HTERT RPE-1 (cell line): ENCODE results near the gene RBM8A.

Experiments
- in situ Hi-C: fragments of 300-500 bp; cut with MboI; formaldehyde crosslinking; loops from 4 replicates; pipeline ENCODE4 v1.14.3; 2020; ENCODE audit warnings: low sequenced_read_pairs

RBM8A gene

DNA sequence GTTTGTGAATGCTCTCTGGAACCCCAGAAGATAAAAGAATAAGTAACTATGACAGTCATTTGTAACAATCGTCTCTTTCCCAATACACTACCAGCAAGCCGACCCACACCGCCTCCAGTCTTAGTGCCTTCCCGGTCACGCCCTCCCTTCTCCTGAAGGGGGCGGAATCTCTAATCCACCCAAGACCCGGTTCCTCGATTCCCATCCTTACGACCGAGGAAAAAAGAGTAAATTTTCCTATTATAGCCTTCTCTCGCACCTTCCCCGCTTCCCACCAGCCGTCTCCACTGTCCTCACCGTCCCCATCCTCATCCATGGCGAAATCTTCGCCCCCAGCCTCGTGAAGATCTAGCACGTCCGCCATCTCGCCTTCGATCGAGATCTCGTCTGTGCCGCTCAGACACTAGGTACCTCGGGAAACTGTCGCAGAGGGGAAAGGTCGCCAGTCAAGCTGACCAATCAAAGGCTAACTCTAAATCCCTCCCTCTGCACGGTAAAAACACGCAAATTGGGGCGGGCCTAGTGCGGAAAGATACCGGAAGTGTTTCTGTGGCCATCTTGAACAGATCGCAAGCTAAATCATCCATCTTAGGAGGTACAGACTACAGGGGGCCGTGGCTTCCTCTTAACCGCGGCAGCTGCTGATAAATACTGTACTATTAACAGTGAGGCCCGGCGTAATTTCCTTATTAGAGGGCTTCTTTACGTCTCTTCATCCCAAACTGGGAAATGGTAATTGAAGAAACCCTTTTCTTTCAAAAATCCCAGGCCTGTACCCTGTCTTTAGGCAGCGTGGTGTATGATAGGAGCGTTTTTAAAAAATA lies at the start of gene RBM8A:
Gene RBM8A (minus strand): TSS at position 422 of the 824 bp plus-strand sequence. CDS start 58 bp downstream, at position 364.
- in situ Hi-C loops, result no loop called here

DNA sequence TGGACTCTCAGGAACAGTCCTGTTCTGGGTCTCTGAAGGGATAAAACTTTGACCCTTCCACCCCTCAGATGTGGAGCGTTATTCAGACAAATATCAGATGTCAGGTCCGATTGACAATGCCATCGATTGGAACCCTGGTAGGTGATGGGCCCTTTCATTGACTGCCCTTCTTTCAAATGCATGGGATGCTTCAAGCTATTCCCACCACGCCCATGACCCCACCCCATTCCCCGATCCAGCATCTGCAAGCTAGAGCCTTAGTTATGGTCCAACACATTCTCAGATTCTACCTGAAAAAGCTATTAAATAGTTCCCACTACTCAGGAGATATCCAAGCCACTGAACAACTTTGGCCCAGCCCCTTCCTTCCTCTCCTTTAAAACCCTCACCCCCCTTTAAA lies 49.7 kb upstream of the RBM8A start:
- in situ Hi-C loops, result no loop called here

DNA sequence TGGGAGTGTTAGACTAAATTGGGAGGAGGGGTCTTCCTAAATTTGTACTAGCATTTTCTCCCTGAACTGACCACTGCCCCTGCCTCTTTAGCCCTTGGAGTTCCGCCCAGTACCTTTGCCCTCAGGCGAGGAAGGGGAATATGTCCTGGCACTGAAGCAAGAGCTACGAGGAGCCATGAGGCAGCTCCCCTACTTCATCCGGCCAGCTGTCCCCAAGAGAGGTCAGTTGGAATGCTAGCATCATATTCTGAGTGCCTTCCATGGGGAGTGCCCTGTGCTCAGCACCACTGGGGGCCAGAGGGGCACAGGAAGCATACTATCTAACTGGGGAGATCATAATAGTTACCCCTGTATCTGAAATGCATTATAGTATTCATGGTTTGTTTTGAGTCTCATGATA lies 47.9 kb upstream of the RBM8A start:
- in situ Hi-C loops, result no loop called here

DNA sequence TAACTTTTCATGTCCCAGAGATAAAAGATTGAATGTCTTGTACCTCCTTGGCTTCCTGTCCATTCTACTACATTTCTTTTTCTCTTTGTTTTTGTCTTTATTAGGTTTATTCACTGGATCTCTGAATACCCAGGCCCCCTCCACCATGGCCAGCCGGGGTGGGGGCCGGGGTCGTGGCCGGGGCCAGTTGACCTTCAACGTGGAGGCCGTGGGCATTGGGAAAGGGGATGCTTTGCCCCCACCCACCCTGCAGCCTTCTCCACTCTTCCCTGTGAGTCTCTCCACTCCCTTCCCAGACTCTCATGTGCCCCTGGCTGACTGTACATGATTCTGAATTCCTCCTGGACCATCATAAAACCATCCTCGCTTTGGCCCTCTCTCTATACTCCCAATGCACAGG lies 47.4 kb upstream of the RBM8A start:
- in situ Hi-C loops, result no loop called here

DNA sequence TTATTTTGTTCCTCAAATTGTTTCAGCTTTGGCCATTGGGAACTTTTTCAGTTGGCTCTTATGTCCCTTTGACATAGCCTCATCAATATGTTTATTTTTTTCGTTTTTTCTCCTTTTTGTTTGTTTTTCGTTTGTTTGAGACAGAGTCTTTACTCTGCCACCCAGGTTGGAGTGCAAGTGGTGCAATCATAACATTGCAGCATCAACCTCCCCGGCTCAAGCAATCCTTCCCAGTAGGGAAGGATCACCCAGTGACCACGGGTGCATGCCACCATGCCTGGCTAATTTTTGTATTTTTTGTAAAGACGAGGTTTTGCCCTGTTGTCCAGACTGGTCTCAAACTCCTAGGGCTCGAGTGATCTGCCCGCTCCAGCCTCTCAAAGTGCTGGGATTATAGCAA lies 45.3 kb upstream of the RBM8A start:
- in situ Hi-C loops, result no loop called here

DNA sequence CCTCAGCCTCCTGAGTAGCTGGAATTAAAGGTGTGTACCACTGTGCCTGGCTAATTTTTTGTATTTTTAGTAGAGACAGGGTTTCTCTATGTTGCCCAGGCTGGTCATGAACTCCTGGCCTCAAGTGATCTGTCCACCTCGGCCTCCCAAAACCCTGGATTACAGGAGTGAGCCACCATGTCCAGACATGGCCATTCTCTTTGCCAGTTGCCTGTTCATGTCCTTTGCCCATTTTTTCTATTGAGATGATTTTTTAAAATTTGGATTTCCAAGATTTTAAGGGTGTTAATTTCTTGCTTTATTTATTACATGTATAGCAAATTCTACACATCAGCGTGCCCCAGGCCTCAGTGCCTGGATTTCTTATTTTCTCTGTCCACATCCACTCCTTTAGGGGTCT lies 40.0 kb upstream of the RBM8A start:
- in situ Hi-C loops, result no loop called here

DNA sequence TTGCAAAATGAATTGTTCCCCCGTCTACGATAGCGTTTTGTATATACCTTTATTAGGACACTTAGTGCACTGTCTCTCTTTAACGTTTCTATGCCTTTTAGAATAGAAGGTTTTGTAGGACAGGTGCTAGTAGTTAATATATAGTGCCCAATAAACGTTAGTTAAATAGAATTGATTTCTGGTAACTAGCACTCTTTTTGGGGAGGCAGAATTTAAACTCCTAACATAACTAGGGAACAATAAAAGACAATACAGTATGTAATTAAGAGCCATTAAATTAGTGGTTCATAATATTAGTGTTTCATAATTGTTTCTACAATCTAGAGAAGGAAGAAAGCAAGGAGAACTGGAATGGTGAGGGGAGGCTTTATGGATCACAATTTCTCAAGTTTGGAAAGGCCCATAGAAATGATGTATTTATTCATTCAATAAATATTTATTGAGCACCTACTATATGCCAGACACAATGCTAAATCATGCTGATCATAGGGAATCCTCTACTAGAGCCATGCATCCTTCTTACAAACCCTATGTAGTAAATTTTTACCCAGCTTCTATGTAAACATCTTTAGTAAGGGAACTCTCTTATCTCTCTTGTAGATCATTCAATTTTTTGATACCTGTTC lies 37.9 kb upstream of the RBM8A start:
- in situ Hi-C loops, result no loop called here

DNA sequence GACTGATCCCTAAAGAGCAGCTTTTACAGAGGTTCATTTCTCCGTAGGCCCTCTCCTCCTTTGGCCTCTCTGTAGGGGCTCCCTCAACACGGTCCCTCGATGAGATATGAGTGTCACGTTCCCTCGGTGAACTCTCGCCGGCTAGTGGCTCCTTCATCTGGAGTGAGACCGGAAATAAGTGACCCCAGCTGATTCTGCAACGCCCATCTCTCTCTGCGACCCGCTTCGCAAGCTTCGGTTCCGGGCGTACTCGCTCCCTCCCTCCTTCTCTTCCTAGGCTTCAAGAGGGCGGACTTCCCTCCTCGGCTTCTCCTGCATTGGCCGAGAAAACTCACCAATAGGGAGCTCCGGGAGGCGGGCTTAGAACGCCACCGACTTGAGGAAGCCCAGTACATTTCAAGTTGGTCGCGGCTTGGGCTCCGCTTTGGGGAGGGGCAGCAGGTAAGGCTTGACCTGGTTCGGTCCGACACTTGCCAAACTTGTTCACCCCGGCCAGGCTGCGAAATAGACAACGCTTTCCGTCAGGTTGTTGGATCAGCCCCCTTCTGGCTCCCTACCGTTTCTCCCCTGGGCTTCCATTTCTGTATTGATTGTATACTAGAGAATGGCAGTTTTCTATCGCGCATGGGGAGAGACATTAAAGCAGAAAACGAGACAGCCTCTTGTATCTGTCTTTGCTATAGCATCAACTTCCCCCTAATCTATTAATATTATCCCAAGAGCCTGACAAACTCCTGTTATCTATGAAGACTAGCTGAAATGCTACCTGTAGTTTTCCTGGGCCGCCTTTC lies 37.2 kb upstream of the RBM8A start, which contains the start of the genes ANKRD34A and POLR3GL:
Gene ANKRD34A (minus strand): TSS at position 248 of the 791 bp plus-strand sequence. CDS start 2,816 bp downstream, outside the sequence.
Gene POLR3GL (plus strand): TSS at position 363 of the 791 bp plus-strand sequence. CDS start 10,176 bp downstream, outside the sequence.
- in situ Hi-C loops, result no loop called here

DNA sequence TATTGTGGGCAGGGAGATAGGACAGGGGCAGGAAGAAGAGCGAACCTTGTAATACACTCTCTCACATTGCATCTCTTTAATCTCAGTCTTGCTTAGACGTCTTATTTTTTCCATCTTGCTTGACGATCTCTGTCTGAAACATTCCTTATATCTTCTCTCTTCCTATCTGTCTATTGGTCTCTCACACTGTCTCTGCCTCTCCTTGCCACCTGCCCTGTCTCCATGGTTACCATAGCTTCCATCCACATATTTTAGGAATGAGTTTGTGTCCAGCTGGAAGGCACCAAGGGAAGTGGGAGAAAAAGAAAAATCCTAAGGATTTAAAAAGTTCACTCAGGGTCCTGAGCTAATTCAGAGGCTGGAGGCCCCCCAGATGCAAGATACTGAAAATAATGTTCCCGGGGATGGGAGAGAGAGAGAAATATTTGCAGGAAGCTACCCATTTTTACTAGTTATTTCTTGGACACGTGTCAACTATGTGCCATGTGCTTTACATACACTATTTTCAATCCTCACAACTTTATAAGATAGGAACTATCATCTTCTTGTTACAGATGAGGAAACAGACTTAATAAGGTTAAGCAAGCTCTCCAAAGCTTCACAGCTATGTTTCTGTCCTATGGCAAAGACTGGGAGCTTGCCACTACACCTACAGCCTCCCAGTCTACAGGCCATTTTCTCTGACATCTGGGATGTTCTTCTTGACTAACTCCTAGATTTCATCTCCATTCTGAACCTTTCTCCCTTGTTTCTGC lies 36.2 kb upstream of the RBM8A start:
- in situ Hi-C loops, result no loop called here

DNA sequence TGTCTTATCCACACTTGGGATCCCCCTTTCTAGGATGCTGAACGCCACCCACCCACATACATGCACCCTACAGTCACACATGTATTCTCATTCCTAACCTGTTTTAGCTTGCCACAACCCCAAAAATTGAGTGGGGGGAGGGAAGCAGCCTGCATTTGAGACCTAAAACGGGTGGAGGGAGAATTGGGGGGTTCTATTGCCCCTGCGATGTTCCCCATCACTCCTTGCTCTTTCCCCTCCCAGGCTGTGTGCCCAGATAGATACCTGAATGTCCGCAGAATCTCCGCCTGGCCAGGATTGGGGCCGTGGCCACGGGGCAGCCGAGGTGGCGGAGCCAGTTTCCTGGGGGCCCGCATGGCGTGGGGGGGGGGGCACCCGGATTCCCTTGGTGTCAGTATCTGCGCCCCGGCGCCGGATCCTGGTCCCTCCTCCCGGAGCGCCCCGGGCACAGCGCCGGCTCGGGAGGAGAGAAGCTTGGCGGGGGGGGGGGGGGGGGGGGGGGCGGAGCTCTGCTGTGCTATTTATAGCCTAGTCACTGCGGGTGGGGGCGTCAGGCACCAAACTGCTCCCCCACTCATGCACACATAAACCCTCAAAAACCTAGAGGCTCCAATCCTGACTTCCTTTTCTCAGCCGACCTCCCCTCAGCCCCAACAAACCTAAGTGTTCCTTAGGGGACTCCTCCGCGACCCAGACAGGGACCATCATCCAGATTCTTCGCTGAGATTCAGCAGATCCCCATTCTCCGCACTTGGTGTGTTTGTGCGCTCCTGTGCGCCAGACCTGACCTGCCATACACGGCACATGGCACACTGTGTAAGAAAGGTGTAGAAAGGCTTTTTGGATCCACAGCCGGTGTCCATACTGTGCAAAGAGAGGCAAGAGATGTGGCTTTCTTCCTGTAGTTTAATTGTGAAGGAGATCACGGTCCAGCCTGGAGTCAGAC lies 35.1 kb upstream of the RBM8A start:
- in situ Hi-C loops, result no loop called here

DNA sequence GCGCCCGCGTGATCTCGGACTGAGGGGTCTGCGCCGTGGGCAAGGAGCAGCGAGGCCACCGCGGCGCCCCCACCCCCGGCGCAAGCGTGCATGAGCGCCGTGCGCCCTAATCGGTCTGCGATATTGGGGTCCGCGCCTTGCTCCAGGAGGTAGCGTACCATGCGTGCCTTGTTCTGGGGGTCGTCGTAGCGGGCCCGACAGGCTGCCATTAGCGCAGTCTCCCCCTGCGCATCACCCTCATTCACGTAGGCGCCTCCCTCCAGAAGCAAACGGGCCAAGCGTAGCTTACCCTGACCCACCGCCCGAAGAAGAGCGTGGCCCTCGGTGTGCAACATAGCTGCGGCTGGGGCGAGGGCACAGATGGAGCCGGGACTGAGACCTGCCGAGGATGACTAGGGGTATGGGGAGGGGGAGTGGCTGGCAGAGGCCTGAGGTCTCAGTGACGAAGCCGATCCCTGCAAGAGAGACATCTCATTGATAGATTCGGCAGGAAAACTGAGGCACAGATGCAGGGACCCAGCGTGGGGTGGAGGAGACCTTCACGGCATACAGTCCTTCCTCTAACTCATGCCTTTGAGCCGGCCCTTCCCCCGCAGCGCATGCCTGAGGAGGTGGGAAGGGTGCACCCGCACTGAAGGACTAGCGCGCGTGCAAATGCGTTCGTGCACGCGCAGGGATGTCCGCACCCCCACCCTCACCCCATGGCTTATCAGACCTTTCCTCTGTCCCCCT lies 34.3 kb upstream of the RBM8A start:
- in situ Hi-C loops, result no loop called here

DNA sequence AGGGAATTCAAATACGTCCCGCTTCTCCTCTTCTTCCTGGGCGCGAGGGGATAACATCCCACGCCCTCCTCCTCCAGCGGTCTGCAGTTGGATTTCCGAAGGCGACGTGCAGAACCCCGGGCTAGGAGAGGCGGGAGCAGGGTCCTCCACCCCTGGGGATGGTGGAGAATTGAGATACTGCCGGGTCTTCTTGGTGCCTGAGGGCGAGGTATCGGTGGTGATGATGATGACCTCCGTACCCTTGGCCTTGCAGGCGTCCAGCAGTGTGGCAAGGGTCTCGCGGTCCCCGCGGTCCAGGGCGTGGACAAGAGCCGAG lies 33.8 kb upstream of the RBM8A start:
- in situ Hi-C loops, result no loop called here

DNA sequence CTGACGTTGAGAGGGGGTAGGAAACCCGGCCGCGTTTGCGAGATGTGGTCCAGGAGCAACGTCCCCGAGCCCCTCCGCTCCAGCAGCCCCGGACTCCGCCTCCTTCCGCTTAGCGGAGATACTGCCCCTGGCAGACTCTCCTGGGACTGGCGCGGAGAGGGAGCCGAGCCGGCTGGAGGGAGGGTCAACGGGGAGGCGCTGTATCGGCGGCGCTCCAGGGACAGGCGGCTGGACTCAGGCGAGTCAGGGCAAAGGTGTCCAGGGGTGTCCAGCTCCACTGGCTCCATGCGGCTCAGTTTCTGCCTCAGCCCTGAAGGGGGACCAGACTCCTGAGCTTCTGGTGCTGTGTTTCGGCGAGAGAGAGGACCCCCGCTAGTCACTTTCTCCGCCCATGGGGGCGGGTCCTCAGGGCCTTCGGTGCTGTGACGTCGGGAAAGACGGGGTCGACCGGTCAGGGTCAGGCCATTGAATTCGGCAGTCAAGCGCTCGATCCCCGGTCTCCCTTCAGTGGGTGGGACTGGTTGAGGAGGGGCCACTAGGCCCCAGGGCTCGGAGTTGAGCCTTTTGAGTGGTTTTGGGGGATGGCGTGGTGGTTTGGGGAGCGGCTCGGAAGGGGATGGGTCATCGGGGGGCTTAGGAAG lies 33.3 kb upstream of the RBM8A start:
- in situ Hi-C loops, result no loop called here

DNA sequence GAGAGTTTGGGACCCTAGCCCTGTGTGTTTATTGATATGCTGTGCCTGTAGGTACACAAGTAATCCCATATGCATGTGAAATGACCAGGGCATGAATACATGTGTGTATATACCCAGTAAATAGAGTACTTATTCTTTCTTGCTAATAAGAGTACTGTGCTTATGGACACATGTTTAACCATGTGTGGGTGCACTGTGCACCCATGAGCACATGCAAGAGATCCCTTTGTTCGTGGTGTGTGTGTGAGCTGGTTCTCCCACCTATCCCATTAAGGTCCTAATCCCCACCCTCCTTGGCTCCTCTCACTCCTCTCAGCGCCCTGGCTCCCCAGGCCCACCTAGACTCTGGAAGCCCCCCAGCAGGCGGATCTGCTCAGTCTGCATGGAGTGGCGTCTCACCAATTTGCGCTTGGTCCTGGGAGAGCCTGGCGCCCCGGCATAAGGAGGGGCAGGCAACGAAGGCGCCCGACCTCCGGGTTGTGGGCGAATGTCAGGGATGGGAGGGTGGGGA lies 32.7 kb upstream of the RBM8A start:
- in situ Hi-C loops, result no loop called here

DNA sequence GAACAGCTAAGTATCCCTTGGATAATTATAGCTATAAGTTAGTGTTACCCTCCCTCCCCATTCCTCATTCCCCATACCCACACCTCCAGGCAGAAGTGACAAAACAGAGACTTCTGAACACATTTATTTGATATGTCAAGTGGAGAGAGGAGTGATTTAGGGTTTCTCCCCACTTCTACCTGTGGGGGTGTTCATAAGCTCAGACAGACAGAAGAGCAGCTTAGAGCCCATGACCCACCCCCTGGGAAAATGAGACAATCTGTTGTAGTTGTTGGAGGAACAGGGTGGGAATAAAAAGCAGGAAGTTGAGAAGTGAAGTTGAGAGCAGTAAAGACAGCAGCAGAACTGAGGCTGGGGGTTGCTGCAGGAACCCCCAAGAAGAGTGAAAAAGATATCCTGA lies 32.0 kb upstream of the RBM8A start:
- in situ Hi-C loops, result no loop called here

DNA sequence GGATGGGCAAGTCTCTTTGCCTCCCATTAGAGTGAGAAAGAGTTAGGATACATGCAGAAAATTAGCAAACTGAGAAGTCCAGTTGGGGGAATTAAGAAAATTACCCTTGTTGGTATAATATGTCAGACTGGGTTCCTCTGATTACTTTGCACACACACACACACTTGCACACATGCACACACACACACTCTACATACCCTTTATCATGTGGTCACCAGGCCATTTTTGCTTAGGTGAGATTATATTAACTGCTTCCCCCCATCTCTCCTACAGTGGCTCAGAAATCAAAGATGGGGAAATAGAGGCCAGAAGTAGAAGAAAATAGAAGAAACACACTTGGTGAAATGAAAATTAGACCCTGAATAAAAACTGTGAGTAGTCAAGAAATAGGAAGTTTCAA lies 31.4 kb upstream of the RBM8A start:
- in situ Hi-C loops, result no loop called here

DNA sequence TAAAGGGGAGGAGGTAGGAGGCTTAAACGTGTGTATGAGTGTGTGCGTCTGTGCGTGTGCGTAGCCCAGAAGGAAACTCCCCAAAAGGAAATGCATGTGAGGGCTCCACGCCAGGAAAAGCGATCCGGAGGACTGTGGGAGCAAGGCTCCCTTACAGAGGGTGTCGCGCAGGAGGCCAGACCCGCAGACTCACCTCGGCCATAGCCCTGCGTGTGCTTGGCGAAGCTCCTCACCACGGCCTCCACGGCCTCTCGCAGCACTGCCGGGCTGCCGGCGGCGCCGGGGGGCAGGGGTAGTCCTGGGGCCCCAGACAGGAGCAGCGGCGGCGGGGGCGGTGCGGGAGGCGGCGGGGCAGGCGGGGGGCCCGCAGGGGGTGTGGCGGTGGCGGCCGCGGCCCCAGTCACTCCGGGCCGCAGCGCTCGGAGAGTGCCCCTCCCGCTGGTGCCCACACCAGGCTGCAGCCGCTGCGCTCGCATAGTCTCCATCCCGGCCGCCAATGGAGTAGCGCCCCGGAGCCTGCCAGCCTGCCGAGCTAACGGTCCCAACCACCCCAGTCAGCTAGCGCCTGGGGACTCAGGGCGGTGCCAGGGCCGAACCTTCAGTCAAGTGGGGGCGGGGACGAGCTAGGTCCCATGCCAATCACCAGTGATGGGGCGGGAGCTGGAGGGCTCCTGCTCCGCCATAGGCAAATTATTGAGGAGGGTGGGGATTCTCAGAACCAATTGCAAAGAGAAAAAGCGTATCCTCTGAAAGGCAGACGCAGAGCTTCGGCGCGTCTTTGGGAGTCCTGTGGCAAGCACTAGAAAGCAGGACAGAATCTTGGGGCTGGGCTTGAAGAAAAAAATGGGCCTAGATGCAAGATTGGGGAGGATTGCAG lies 30.4 kb upstream of the RBM8A start, which contains the start of gene LIX1L:
Gene LIX1L (minus strand): TSS at position 575 of the 877 bp plus-strand sequence. CDS start 90 bp downstream, at position 485.
- in situ Hi-C loops, result no loop called here
